ENCODE measurements around the gene THBS4.
A peak's percentile ranks its signal among the peaks of the same experiment; 100 is the strongest.

The THBS4 gene

DNA sequence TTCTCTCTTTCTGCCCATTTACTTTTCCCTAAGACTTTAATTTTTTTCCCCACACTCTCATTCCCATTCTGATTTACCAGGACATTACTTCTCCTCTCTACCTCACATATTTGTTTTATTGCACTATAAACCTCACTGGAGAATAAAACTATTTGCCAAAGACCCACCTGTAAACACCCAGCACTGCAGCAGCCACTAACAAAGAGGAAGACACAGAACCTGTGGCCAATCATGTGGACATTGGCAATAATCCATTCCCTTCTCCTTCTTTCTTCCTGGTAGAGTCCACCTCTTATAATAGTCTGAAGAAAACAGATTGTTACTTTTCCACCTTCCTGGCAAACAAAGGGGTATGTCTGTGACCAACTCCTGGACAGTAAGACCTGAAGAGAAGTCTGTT lies 8.3 kb upstream of the THBS4 start:
- H3K27me3 ChIP-seq (ENCODE audit: control insufficient read depth in 1 of 2, insufficient read depth in 2 of 2, low read length in 2 of 2) = no peaks in the 10 kb centered on the region

DNA sequence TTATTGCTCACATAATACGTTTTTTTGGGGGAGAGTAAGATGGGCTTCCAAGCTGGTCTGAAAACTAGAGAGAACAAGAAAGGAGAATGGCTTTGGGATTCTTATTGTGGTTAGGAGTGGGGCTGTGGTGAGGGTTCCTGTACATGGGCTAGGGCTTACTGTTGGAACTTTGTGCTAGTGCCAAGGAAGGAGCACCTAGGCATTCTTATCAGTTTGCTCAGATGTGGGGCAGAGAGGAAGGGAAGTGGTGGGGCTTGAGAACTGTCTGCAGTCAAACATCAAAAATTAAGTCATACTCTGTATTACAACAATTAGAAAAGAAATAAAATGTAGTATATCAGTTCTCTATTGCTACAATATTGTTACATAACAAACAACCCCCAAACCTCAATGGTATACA lies 4.0 kb upstream of the THBS4 start:
- no peak overlapping the region for H3K9ac ChIP-seq (ENCODE audit: low read length)
- no peak overlapping the region for H3K4me3 ChIP-seq (ENCODE audit: low read depth in 1 of 2, low read length in 2 of 2)
- no peaks in the 10 kb centered on the region for H3K9me3 ChIP-seq (ENCODE audit: low read length)
- H3K4me1 ChIP-seq (ENCODE audit: insufficient read depth, low read length) = no peaks in the 10 kb centered on the region
- H3K27me3 ChIP-seq (ENCODE audit: control insufficient read depth in 1 of 2, insufficient read depth in 2 of 2, low read length in 2 of 2) = peaks cover 16 to 22% of the 10 kb centered on the region in 2 donors
- H3K27ac ChIP-seq (ENCODE audit: low read depth, low read length) = no peak overlapping the region
- H3K36me3 ChIP-seq (ENCODE audit: insufficient read depth, low read length) = no peaks in the 10 kb centered on the region

More for the DNA sequence above, 8.3 kb upstream of the THBS4 start:
- Histone ChIP-seq H3K9ac (ENCODE audit: low read length) (no peak overlapping the region), H3K9me3 (ENCODE audit: low read length) (no peaks in the 10 kb centered on the region), H3K4me1 (ENCODE audit: insufficient read depth, low read length) (no peaks in the 10 kb centered on the region), H3K4me3 (ENCODE audit: low read depth in 1 of 2, low read length in 2 of 2) (no peak overlapping the region), H3K36me3 (ENCODE audit: insufficient read depth, low read length) (no peaks in the 10 kb centered on the region), H3K27ac (ENCODE audit: low read depth, low read length) (no peak overlapping the region)

DNA sequence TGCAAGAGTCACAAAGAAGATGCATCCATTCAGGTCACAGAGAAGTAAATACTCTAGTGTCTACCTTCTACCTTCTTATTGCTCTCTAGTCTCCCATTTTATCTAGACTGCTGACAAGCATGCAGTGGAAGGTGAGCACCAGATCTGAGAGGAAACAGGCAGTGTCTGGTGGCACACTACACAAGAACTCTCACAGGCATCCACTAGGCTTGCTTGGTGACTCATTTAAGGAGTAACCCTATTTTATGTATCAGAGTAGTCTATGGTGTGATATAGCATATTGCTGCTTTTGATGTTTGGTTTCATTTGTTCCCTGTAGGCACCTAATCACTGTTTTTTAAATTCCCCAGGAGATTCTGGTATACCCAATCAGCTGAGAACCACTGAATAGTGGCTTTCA lies 1.6 kb upstream of the THBS4 start:
- H3K9me3 ChIP-seq (ENCODE audit: low read length) = no peaks in the 10 kb centered on the region
- H3K36me3 ChIP-seq (ENCODE audit: insufficient read depth, low read length) = no peaks in the 10 kb centered on the region
- H3K4me1 ChIP-seq (ENCODE audit: insufficient read depth, low read length) = no peaks in the 10 kb centered on the region
- no peak overlapping the region for H3K9ac ChIP-seq (ENCODE audit: low read length)
- H3K27me3 ChIP-seq (ENCODE audit: control insufficient read depth in 1 of 2, insufficient read depth in 2 of 2, low read length in 2 of 2) = peaks cover 16 to 22% of the 10 kb centered on the region in 2 donors
- no peak overlapping the region for H3K4me3 ChIP-seq (ENCODE audit: low read depth in 1 of 2, low read length in 2 of 2)
- H3K27ac ChIP-seq (ENCODE audit: low read depth, low read length) = no peak overlapping the region

DNA sequence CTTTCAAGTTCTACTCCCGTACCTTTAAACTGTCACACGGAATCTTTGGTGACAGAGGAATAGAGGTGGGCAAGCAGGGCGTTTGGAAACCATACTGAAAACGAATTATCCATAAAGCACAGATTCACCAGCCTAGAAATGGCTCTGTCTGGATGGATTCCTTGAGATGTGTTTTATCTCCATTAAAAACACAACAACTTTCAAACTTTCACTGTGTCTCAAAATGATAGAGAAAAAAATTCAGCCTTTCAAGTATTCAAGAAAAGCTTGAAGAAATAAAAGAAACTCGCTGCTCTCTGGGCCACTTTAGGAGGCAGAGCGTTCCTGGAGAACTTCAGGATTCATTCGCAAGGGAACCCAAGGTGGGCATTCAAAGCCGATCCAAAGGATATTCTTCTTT lies 589 bp upstream of the THBS4 start:
- no peaks in the 10 kb centered on the region for H3K9me3 ChIP-seq (ENCODE audit: low read length)
- no peaks in the 10 kb centered on the region for H3K4me1 ChIP-seq (ENCODE audit: insufficient read depth, low read length)
- H3K9ac ChIP-seq (ENCODE audit: low read length) = no peak overlapping the region
- H3K4me3 ChIP-seq (ENCODE audit: low read depth in 1 of 2, low read length in 2 of 2) = peak overlapping the region in 1 of 2 donors; percentile 7
- H3K27me3 ChIP-seq (ENCODE audit: control insufficient read depth in 1 of 2, insufficient read depth in 2 of 2, low read length in 2 of 2) = peaks cover 16 to 22% of the 10 kb centered on the region in 2 donors
- H3K27ac ChIP-seq (ENCODE audit: low read depth, low read length) = no peak overlapping the region
- no peaks in the 10 kb centered on the region for H3K36me3 ChIP-seq (ENCODE audit: insufficient read depth, low read length)

DNA sequence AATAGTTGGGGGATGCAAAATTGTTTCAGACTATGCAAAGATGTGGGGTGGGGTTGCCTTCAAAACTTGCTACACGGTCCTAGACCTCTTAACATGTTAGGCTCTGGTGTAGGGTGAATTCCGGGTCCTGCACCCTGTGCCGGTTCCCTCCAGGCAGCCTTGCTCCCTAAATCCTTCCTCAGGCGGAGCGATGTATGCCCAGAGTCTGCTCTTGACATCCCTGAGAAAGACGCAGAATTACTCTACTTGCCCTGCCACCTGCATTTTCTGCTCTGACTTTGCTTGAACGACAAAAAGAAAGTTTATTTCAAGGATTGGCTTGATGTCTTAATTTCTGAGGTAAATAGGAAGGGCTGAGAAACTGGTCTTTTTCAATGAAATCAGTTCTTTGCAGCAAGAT lies 691 bp downstream of the THBS4 start:
- Histone ChIP-seq H3K36me3 (ENCODE audit: insufficient read depth, low read length) (no peaks in the 10 kb centered on the region), H3K9ac (ENCODE audit: low read length) (no peak overlapping the region), H3K4me3 (ENCODE audit: low read depth in 1 of 2, low read length in 2 of 2) (no peak overlapping the region), H3K4me1 (ENCODE audit: insufficient read depth, low read length) (no peaks in the 10 kb centered on the region), H3K9me3 (ENCODE audit: low read length) (no peaks in the 10 kb centered on the region), H3K27ac (ENCODE audit: low read depth, low read length) (no peak overlapping the region), H3K27me3 (ENCODE audit: control insufficient read depth in 1 of 2, insufficient read depth in 2 of 2, low read length in 2 of 2) (peaks cover 16 to 22% of the 10 kb centered on the region in 2 donors)

DNA sequence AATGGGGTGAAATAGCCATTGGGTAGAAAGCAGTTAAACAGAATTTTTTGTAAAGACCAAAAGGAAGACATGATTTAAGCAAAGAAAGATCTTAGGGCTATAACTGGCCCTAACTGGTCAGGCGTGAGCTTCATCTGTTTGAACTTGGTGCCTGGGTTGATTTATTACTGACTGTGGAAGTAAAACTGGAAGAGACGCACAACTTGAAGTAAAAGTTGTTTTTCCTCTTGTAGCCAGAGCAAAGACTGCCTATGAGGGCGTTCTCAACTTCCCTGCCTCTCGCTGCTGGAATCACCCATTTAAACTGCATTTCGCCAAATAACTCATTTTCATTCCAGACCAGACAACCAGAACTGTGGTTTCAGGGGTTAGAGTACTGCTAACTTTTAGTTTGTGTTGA lies 1.5 kb downstream of the THBS4 start:
- Histone ChIP-seq H3K4me1 (ENCODE audit: insufficient read depth, low read length) (no peaks in the 10 kb centered on the region), H3K36me3 (ENCODE audit: insufficient read depth, low read length) (no peaks in the 10 kb centered on the region), H3K4me3 (ENCODE audit: low read depth in 1 of 2, low read length in 2 of 2) (no peak overlapping the region), H3K27ac (ENCODE audit: low read depth, low read length) (no peak overlapping the region), H3K9ac (ENCODE audit: low read length) (no peak overlapping the region), H3K9me3 (ENCODE audit: low read length) (no peaks in the 10 kb centered on the region), H3K27me3 (ENCODE audit: control insufficient read depth in 1 of 2, insufficient read depth in 2 of 2, low read length in 2 of 2) (peaks cover 16 to 22% of the 10 kb centered on the region in 2 donors)

DNA sequence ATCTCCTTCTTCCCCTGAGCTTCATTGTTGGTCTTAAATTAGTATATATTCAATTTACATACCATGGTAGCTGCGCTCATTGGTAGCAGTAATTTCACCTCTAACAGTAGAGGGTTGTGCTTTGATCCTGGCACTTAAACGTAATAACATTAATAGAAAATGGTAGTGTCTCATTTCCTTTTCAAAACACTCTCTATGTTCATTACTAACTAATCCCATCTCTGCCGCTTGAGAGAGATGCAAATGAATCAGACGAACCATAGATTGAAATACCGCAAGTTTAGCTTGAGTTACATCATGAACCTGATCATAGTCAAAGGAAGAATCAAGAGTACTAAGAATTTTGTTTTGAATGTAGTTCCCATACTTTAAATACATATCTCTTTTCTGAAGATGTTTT lies 2.2 kb downstream of the THBS4 start:
- H3K27ac ChIP-seq (ENCODE audit: low read depth, low read length) = no peak overlapping the region
- H3K9me3 ChIP-seq (ENCODE audit: low read length) = no peaks in the 10 kb centered on the region
- no peaks in the 10 kb centered on the region for H3K4me1 ChIP-seq (ENCODE audit: insufficient read depth, low read length)
- H3K4me3 ChIP-seq (ENCODE audit: low read depth in 1 of 2, low read length in 2 of 2) = no peak overlapping the region
- H3K9ac ChIP-seq (ENCODE audit: low read length) = no peak overlapping the region
- H3K27me3 ChIP-seq (ENCODE audit: control insufficient read depth in 1 of 2, insufficient read depth in 2 of 2, low read length in 2 of 2) = peaks cover 16 to 22% of the 10 kb centered on the region in 2 donors
- no peaks in the 10 kb centered on the region for H3K36me3 ChIP-seq (ENCODE audit: insufficient read depth, low read length)

DNA sequence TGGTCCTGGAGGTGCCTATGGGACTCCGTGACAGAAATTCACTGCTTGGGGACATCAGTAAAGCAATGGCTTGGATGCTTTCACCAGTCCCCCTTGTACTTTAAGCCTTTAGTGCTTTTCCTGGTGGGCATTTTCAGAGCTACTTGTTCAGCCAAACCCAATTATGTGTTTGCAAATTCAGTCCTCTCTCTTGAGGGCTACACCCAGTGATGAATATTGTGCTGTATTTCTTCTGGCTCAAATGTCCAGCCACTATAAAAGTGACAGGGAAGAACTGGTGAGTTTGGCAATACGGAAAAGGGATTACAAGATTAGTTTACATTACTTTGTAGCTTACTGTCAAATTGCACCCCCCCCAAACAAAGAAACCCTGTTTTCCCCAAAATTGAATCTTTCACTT lies 4.5 kb downstream of the THBS4 start:
- Histone ChIP-seq H3K4me3 (ENCODE audit: low read depth in 1 of 2, low read length in 2 of 2) (no peak overlapping the region), H3K9me3 (ENCODE audit: low read length) (no peaks in the 10 kb centered on the region), H3K36me3 (ENCODE audit: insufficient read depth, low read length) (no peaks in the 10 kb centered on the region), H3K27me3 (ENCODE audit: control insufficient read depth in 1 of 2, insufficient read depth in 2 of 2, low read length in 2 of 2) (peaks cover 2 to 13% of the 10 kb centered on the region in 2 donors), H3K4me1 (ENCODE audit: insufficient read depth, low read length) (no peaks in the 10 kb centered on the region), H3K27ac (ENCODE audit: low read depth, low read length) (no peak overlapping the region), H3K9ac (ENCODE audit: low read length) (no peak overlapping the region)

DNA sequence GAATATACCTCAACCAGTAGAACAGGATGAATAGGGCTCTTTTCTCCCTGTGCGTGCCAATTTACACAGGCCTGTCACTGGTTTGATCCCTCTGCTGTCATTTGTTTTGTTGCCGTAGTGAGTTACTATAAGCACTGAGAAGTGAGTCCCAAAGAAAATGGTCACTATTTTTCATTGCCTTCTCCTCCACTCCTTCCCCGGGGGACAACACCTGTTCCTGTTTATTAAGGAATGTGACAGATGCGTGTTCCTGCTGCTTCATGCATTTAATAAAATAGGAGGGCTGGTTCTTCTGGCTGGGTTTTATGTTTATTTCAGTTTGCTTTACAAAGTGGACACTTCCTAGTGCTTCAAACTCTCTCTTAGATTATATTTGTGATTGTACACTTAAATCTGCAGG lies 6.4 kb downstream of the THBS4 start:
- no peak overlapping the region for H3K9ac ChIP-seq (ENCODE audit: low read length)
- H3K27ac ChIP-seq (ENCODE audit: low read depth, low read length) = no peak overlapping the region
- H3K4me1 ChIP-seq (ENCODE audit: insufficient read depth, low read length) = no peaks in the 10 kb centered on the region
- no peaks in the 10 kb centered on the region for H3K27me3 ChIP-seq (ENCODE audit: control insufficient read depth in 1 of 2, insufficient read depth in 2 of 2, low read length in 2 of 2)
- H3K9me3 ChIP-seq (ENCODE audit: low read length) = no peaks in the 10 kb centered on the region
- no peaks in the 10 kb centered on the region for H3K36me3 ChIP-seq (ENCODE audit: insufficient read depth, low read length)
- H3K4me3 ChIP-seq (ENCODE audit: low read depth in 1 of 2, low read length in 2 of 2) = no peak overlapping the region

DNA sequence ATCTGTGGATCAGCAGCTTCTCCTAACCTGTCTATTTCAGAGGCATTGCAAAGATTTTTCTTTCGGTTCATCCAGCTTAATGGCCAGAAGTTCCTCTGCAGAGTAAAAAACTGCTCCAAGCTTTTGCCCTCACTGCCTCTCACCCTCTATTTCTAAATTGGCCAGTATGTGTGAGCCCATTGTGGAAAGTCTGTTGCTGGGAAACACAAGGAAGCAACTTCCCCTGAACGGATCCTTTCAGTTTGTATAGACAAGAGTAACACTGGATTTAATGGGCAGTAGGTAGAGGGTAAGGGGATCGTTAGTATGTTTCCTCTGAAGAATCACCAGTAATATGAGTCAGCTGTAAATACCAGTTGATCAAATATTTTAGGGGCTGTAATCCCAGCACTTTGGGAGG lies 7.2 kb downstream of the THBS4 start:
- H3K27ac ChIP-seq (ENCODE audit: low read depth, low read length) = no peak overlapping the region
- no peaks in the 10 kb centered on the region for H3K36me3 ChIP-seq (ENCODE audit: insufficient read depth, low read length)
- no peaks in the 10 kb centered on the region for H3K4me1 ChIP-seq (ENCODE audit: insufficient read depth, low read length)
- no peak overlapping the region for H3K9ac ChIP-seq (ENCODE audit: low read length)
- no peaks in the 10 kb centered on the region for H3K9me3 ChIP-seq (ENCODE audit: low read length)
- no peak overlapping the region for H3K4me3 ChIP-seq (ENCODE audit: low read depth in 1 of 2, low read length in 2 of 2)
- no peaks in the 10 kb centered on the region for H3K27me3 ChIP-seq (ENCODE audit: control insufficient read depth in 1 of 2, insufficient read depth in 2 of 2, low read length in 2 of 2)

DNA sequence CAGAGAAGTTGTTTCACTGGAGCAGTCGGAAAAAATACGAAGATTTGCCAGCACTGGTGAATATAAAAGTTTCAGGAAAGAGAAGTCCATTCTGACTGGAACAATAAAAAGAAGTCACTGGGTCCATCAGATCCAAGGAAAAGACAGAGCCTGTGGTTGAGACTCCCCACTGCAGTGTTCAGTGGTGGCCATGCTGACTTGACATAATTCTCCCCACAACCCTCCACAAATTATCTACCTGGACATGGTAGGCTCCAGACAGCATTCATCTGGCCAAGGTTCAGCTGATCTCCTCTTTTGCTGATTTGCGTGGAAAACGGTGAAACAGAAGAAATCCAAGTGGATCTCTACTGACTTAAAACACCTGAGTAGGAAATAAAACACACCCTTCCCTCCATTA lies 8.0 kb downstream of the THBS4 start:
- H3K27me3 ChIP-seq (ENCODE audit: control insufficient read depth in 1 of 2, insufficient read depth in 2 of 2, low read length in 2 of 2) = no peaks in the 10 kb centered on the region
- no peak overlapping the region for H3K4me3 ChIP-seq (ENCODE audit: low read depth in 1 of 2, low read length in 2 of 2)
- no peak overlapping the region for H3K27ac ChIP-seq (ENCODE audit: low read depth, low read length)
- no peak overlapping the region for H3K9ac ChIP-seq (ENCODE audit: low read length)
- no peaks in the 10 kb centered on the region for H3K36me3 ChIP-seq (ENCODE audit: insufficient read depth, low read length)
- H3K4me1 ChIP-seq (ENCODE audit: insufficient read depth, low read length) = no peaks in the 10 kb centered on the region
- H3K9me3 ChIP-seq (ENCODE audit: low read length) = no peaks in the 10 kb centered on the region

DNA sequence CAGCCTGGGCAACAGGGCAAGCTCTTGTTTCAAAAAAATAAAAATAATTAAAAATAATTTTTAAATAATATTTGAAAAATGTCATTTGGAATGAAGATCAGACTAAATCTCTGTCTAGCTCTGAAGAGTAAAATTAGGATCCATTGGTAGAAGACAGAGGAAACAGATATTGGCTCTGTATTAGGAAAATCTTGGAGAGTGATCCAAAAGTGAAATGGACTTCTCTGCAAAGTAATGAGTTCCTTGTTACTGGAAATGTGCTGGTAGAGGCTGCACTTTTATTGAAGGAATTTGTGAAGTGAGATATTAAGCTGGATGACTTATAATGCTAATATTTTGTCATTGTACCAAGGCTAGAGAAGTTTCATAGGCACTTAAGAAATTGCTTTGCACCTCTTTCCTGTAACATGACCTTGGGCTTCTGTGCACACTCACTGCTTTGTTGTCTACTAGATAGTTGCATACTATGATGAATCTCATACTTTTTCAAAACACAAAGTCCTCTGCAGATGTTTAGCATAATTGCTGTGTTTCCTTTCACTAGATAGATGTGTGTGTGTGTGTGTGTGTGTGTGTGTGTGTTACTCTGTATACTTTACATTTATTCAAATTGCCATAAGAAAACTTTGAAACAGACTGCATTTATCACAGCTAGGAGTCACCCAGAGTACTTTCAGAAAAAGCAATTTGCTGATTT lies 13.1 kb downstream of the THBS4 start:
- Histone ChIP-seq H3K9ac (ENCODE audit: low read length) (no peak overlapping the region), H3K4me3 (ENCODE audit: low read depth in 1 of 2, low read length in 2 of 2) (no peak overlapping the region), H3K27ac (ENCODE audit: low read depth, low read length) (no peak overlapping the region), H3K36me3 (ENCODE audit: insufficient read depth, low read length) (no peaks in the 10 kb centered on the region), H3K4me1 (ENCODE audit: insufficient read depth, low read length) (no peaks in the 10 kb centered on the region), H3K9me3 (ENCODE audit: low read length) (no peaks in the 10 kb centered on the region), H3K27me3 (ENCODE audit: control insufficient read depth in 1 of 2, insufficient read depth in 2 of 2, low read length in 2 of 2) (no peaks in the 10 kb centered on the region)
